GM19025 (cell line): Measurements from ENCODE around the gene C1QTNF6.

Source experiments
- ATAC-seq: cut with Tn5 transposase; IDR thresholded peaks from one replicate; pipeline ENCODE4 v1.9.1; 2021; ENCODE audit warnings: mild to moderate bottlenecking, low read depth, moderate library complexity; ENCODE audit not compliant: unreplicated experiment

C1QTNF6 gene

DNA sequence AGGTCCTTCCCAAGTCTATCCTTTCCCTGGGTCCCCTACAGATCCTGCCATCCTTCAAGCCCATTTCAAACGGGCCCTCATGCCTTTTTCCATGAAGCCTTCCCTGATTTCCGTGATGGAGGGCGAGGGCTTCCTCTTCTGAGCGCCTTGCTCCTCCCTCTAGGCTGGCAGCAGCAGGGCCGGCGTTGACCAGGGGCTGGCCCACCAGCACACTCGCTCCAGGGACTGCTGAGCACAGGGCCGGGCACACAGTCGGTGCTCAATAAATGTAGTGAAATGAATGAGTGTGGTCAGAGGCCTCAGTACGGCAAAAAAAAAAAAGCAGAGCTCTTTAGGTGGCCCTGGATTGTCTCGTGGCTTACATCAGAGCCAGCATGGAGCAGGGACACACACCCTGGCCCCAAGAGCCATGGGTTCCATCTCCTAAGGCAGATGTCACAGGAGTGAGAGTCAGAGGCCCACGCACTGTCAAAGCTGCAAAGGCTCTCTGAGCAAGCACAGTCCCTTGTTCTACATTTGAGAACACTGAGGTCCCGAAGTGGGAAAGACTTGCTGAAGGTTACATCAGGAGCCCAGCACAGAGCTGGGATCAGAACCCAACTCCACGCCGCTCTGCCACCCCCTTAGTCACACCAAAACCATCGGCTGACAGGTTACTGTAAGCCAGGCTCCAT lies 41.4 kb downstream of the C1QTNF6 start:
- no peak for ATAC-seq

GRCh38 chr22:37146051-37146385 lies 42.0 kb downstream of the C1QTNF6 start:
- no peak for ATAC-seq

DNA sequence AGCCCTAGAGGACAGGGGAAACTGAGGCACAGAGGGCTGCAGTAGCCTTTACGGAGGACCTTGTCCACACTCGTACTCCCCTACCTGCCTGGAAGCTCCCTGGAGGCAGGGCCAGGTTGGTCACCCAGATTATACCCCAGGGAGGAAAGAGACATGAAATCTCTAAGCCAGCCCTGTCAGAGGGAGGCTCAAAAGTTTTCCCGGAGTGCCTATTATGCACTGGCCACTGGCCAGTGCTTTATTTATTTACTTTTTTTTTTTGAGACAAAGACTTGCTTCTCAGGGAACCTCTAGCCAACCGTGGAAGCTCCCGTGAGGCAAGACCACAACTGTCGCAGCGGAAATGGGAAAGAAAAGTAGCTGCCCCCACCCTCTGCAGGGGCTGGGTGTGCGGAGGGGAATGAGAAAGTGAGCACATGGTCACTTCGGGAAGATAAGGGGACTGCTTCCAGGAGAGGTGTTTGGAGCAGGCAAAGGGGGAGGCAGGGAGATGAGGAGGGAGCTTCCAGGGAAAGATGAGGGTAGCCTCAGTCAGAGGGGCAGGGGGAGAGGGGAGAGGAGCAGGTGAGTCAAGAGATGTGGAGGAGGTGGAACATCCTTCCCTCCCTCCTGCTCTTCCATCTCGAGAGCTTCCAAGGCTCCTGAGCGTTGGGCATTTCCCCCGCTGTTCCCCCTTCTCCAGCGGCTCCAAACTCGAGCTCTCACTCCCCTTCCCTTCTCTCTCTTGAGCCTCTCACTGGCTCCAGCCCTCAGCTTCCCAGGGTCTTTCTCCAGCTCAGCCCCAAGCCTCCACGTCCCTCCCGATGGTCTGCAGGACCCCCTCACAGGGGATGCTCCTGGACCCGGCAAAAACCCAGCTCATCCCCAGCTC lies 42.6 kb downstream of the C1QTNF6 start:
- ATAC-seq: no peak

DNA sequence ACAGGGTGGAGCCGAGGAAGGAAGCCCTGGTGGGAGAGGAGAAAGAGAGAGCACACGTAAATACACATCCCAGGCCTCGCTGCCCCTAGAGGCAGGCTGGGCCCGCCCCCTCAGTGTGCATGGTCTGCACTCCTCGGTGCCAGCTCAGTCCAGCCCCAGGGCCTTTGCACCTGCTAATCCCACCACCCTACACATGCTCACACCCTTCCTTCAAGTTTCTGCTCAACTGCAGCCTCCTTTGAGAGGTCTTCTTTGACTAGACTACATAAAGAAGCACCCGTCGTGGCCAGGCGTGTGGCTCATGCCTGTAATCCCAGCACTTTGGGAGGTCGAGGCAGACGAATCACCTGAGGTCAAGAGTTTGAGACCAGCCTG lies 43.9 kb downstream of the C1QTNF6 start:
- no peak for ATAC-seq

GRCh38 chr22:37141971-37142370 lies 46.1 kb downstream of the C1QTNF6 start:
- ATAC-seq: no peak

DNA sequence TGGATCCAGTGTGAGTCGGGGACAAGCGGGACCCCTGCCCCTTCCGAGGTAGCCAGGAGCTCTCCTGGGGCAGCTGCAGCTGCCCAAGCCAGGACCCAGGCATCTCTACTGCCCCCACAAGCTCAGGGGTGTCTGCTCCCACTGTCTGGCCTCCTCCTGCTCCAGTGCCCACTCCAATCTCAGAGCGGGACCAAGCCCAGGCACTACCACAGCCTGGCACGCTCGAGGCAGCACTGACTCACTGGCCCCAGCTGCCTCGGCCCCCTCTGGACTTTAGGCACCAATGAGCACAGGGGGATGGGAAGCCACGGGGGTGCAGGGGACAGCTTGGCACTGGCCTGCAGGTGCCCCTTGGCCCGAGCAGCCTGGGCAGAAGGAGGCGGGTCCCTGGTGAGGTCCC lies 46.6 kb downstream of the C1QTNF6 start:
- no peak for ATAC-seq

GRCh38 chr22:37140686-37141323 lies 47.2 kb downstream of the C1QTNF6 start:
- ATAC-seq: no peak

GRCh38 chr22:37139762-37140161 lies 48.3 kb downstream of the C1QTNF6 start:
- no peak for ATAC-seq

DNA sequence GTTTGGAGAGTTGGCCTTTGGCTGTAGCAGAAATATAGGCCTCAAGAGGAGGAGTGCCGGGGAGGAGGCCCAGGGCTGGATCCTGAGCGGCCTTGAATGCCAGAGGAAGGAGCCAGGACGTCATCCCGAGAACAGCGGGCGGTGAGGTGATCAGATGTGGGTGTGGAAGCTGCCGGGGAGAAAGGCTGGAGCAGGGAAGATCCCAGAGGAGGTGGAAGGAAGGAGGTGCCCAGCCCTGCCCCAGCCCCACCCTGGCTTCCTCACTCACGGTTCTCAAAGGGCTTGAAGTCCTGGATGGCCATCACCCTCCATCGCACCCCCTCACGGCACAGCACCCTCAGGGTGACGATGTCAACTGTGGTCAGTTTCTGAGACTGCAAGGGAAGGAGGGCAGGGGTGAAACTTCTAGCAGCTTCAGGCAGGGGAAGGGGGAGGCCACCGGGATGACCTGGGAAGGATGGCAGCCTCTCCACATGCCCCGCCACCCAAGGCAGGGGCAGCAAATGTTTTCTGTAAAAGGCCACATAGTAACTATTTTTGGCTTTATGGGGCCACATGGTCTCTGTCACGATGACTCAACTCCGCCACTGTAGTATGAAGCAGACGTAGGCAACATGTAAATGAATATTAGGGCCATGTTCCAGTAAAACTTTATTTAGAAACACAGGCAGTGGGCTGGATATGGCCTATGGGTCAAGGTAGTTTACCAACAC lies 49.0 kb downstream of the C1QTNF6 start:
- ATAC-seq: no peak

- ATAC-seq: no peak
These were observed 50.0 kb downstream of the C1QTNF6 start for GRCh38 chr22:37137903-37138665.

GRCh38 chr22:37137131-37137530 lies 50.9 kb downstream of the C1QTNF6 start:
- ATAC-seq: no peak

- ATAC-seq: no peak
These were observed 53.0 kb downstream of the C1QTNF6 start for GRCh38 chr22:37135023-37135422.

DNA sequence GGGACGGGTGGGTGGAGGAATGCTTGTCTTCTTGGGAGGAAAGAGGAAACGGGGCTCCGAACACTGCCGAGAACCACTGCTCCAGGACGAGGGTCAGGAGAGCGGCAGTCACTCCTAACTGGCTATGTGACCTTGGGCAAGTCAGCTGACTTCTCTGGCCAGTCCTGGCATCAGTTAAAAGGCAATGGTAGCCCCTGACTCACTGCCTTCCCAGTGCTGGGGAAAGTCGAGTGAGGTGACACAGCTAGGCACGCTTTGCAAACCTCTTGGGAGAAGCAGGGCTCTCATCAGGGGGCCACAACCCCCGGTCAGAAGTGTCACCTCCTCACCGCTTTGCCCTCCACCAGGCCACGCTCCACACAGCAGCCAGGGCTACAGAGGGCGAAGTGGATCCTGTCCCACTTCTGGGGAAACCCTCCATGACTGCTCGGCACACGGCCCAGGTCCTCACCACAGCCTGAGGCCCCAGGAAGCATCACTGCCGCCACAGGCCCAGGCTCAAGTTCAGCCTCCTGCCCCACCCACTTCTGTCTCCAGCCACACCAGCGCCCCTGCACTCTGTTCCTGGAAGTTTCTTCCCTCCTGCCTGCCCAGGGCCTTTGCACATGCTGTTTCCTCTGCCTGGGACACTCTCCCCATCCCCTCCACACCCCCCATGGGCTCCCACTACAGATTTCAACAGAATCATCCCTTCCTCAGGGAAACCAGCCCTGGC lies 54.6 kb downstream of the C1QTNF6 start:
- no peak for ATAC-seq

- ATAC-seq: no peak
These were observed 55.3 kb downstream of the C1QTNF6 start for GRCh38 chr22:37132773-37133172.
